Muscle layer of colon (tissue), 2 donors: ENCODE data around the gene REEP2.

Experiments used
- H3K27ac ChIP-seq: one replicate; pipeline ENCODE4 v1.7.0; 2013; ENCODE audit warnings: low read depth, mild to moderate bottlenecking, low read length, moderate library complexity
- H3K27me3 ChIP-seq, 2 donors: one replicate each; pipeline ENCODE4 v1.7.0; 2013; ENCODE audit warnings: low read length in 2 of 2, mild to moderate bottlenecking in 2 of 2; ENCODE audit not compliant: insufficient read depth in 2 of 2, control insufficient read depth in 1 of 2
- H3K36me3 ChIP-seq: one replicate; pipeline ENCODE4 v1.7.0; 2013; ENCODE audit warnings: mild to moderate bottlenecking, low read length; ENCODE audit not compliant: insufficient read depth
- H3K4me1 ChIP-seq: one replicate; pipeline ENCODE4 v1.7.0; 2013; ENCODE audit warnings: mild to moderate bottlenecking, low read length; ENCODE audit not compliant: insufficient read depth
- H3K4me3 ChIP-seq, 2 donors: one replicate each; pipeline ENCODE4 v1.7.0; 2013; ENCODE audit warnings: low read length in 2 of 2, low read depth in 1 of 2, mild to moderate bottlenecking in 1 of 2, moderate library complexity in 1 of 2
- H3K9ac ChIP-seq: one replicate; pipeline ENCODE4 v1.7.0; 2013; ENCODE audit warnings: low read length
- H3K9me3 ChIP-seq: one replicate; pipeline ENCODE4 v1.7.0; 2013; ENCODE audit warnings: mild to moderate bottlenecking, low read length
- donor health status: abdominal sarcoma.
- donor health status: Adenocarcinoma of cecum.

Gene REEP2

GRCh38 chr5:138491669-138492559, 53.1 kb downstream of the REEP2 start:
- peak overlapping the region; percentile 58 for H3K27ac ChIP-seq
- peaks cover 0 to 14% of the 10 kb centered on the region in 2 donors for H3K27me3 ChIP-seq
- H3K36me3 ChIP-seq = no peaks in the 10 kb centered on the region
- peak overlapping the region; percentile 63 for H3K9ac ChIP-seq
- H3K4me1 ChIP-seq = peaks cover 18% of the 10 kb centered on the region
- H3K9me3 ChIP-seq = no peaks in the 10 kb centered on the region
- H3K4me3 ChIP-seq = peak overlapping the region; percentile 54 to 67

- Histone ChIP-seq H3K4me3 (peak overlapping the region; percentile 40 to 62), H3K9ac (peak overlapping the region; percentile 63), H3K4me1 (peaks cover 18% of the 10 kb centered on the region), H3K9me3 (no peaks in the 10 kb centered on the region), H3K27me3 (peaks cover 0 to 14% of the 10 kb centered on the region in 2 donors), H3K36me3 (no peaks in the 10 kb centered on the region), H3K27ac (peak overlapping the region; percentile 57)
Measured at GRCh38 chr5:138492560-138493045, 53.7 kb downstream of the REEP2 start.

GRCh38 chr5:138495351-138495750, 56.5 kb downstream of the REEP2 start:
- Histone ChIP-seq H3K4me1 (peaks cover 18% of the 10 kb centered on the region), H3K27ac (no peak overlapping the region), H3K9ac (no peak overlapping the region), H3K36me3 (no peaks in the 10 kb centered on the region), H3K4me3 (no peak overlapping the region), H3K9me3 (no peaks in the 10 kb centered on the region), H3K27me3 (no peaks in the 10 kb centered on the region)
